Gastroesophageal sphincter (tissue), 3 donors: ENCODE measurements around the gene NOXO1.

Experiments
- POLR2A ChIP-seq, 2 donors: fragments of 450-650 bp; IDR thresholded peaks; one replicate each; pipeline ENCODE4 v1.6.1; 2017; ENCODE audit warnings: antibody characterized with exemption in 2 of 2, mild to moderate bottlenecking in 2 of 2, moderate library complexity in 1 of 2
- POLR2AphosphoS5 ChIP-seq: sonication (generic); formaldehyde crosslinking; IDR thresholded peaks from one replicate; pipeline ENCODE4 v1.6.1; 2017; ENCODE audit warnings: antibody characterized with exemption
- TF ChIP-seq, protein P1 (sequence below), 4 experiments: fragments of 200-600 bp in 2 of 4; fragments of 450-650 bp in 2 of 4; sonication (generic) in 1 of 4; IDR thresholded peaks; one replicate each; pipeline ENCODE4 v1.5.1; 2017 to 2019; ENCODE audit warnings: antibody characterized with exemption in 4 of 4, mild to moderate bottlenecking in 2 of 4, moderate library complexity in 2 of 4

- no peak for TF ChIP-seq POLR2AphosphoS5
- TF ChIP-seq, protein P1, sequence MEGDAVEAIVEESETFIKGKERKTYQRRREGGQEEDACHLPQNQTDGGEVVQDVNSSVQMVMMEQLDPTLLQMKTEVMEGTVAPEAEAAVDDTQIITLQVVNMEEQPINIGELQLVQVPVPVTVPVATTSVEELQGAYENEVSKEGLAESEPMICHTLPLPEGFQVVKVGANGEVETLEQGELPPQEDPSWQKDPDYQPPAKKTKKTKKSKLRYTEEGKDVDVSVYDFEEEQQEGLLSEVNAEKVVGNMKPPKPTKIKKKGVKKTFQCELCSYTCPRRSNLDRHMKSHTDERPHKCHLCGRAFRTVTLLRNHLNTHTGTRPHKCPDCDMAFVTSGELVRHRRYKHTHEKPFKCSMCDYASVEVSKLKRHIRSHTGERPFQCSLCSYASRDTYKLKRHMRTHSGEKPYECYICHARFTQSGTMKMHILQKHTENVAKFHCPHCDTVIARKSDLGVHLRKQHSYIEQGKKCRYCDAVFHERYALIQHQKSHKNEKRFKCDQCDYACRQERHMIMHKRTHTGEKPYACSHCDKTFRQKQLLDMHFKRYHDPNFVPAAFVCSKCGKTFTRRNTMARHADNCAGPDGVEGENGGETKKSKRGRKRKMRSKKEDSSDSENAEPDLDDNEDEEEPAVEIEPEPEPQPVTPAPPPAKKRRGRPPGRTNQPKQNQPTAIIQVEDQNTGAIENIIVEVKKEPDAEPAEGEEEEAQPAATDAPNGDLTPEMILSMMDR (IDR thresholded peaks at IDR 0.05) = no peak
- no peak for TF ChIP-seq POLR2A (IDR thresholded peaks at IDR 0.05)
Observed at GRCh38 chr16:1982013-1982433, 754 bp upstream of the NOXO1 start.
